ENCODE data around the gene CCDC88A.
A peak's percentile ranks its signal among the peaks of the same experiment; 100 is the strongest.
"Not testable (repeated sequence)": the region's sequence is repeated elsewhere in the genome, so short reads cannot be mapped to it uniquely, and the experiment has no call there.

Gene CCDC88A

GRCh38 chr2:55419679-55420438, at the start of gene CCDC88A:
TSS of gene CCDC88A (minus strand) at chr2:55419856. CDS start at chr2:55419079, 777 bp downstream.
- DNase-seq, result peak; percentile 94

GRCh38 chr2:55461679-55462078, 42.0 kb upstream of the CCDC88A start:
- DNase-seq, result no peak

GRCh38 chr2:55460562-55460961, 40.9 kb upstream of the CCDC88A start:
- DNase-seq, result no peak

GRCh38 chr2:55459714-55460274, 40.1 kb upstream of the CCDC88A start:
- no peak for DNase-seq

GRCh38 chr2:55459279-55459678, 39.6 kb upstream of the CCDC88A start:
- DNase-seq, result no peak

GRCh38 chr2:55454121-55454520, 34.5 kb upstream of the CCDC88A start:
- DNase-seq, result no peak

- DNase-seq, result no peak
Measured at GRCh38 chr2:55452879-55453278, 33.2 kb upstream of the CCDC88A start.

GRCh38 chr2:55451699-55452098, 32.0 kb upstream of the CCDC88A start:
- DNase-seq, result no peak

GRCh38 chr2:55450014-55450413, 30.4 kb upstream of the CCDC88A start:
- DNase-seq, result not testable (repeated sequence)

GRCh38 chr2:55442045-55442760, 22.5 kb upstream of the CCDC88A start:
- not testable (repeated sequence) for DNase-seq

GRCh38 chr2:55441280-55441892, 21.7 kb upstream of the CCDC88A start:
- DNase-seq, result no peak

GRCh38 chr2:55439101-55439397, 19.4 kb upstream of the CCDC88A start:
- no peak for DNase-seq

GRCh38 chr2:55438391-55439100, 18.9 kb upstream of the CCDC88A start:
- no peak for DNase-seq

GRCh38 chr2:55437515-55438390, 18.1 kb upstream of the CCDC88A start:
- no peak for DNase-seq

GRCh38 chr2:55431982-55432627, 12.4 kb upstream of the CCDC88A start:
- no peak for DNase-seq

GRCh38 chr2:55430211-55430975, 10.7 kb upstream of the CCDC88A start:
- DNase-seq, result no peak

GRCh38 chr2:55428258-55428657, 8.6 kb upstream of the CCDC88A start:
- no peak for DNase-seq

GRCh38 chr2:55425431-55425831, 5.8 kb upstream of the CCDC88A start:
- DNase-seq, result no peak

- DNase-seq, result no peak
Measured at GRCh38 chr2:55422876-55423665, 3.4 kb upstream of the CCDC88A start.

- DNase-seq, result no peak
Measured at GRCh38 chr2:55421326-55421725, 1.7 kb upstream of the CCDC88A start.
